Neutrophil (primary cell): ENCODE measurements around the gene VSTM2L.

Experiments
- H3K27ac ChIP-seq: fragments of 200-600 bp; sonication (generic); 2 replicates; pipeline ENCODE4 v1.5.1; 2016; ENCODE audit warnings: mild to moderate bottlenecking, moderate library complexity
- H3K27me3 ChIP-seq: fragments of 200-600 bp; sonication (generic); 2 replicates; pipeline ENCODE4 v1.6.0; 2016; ENCODE audit warnings: mild to moderate bottlenecking
- H3K36me3 ChIP-seq: fragments of 200-600 bp; sonication (generic); 2 replicates; pipeline ENCODE4 v1.5.1; 2017
- H3K4me1 ChIP-seq, 2 experiments: fragments of 200-600 bp in 1 of 2; sonication (generic) in 1 of 2; 1 replicate in 1 of 2; 2 replicates in 1 of 2; pipeline versions ENCODE4 v1.5.1 to v1.6.1; 2013 to 2016; ENCODE audit warnings: low read depth in 1 of 2, low read length in 1 of 2, mild to moderate bottlenecking in 1 of 2, moderate library complexity in 1 of 2; ENCODE audit not compliant: control insufficient read depth in 1 of 2, insufficient read depth in 1 of 2
- H3K4me3 ChIP-seq, 2 experiments: fragments of 200-600 bp in 1 of 2; sonication (generic) in 1 of 2; 1 replicate in 1 of 2; 2 replicates in 1 of 2; pipeline ENCODE4 v1.5.1; 2013 to 2016; ENCODE audit warnings: low read depth in 1 of 2, low read length in 1 of 2, mild to moderate bottlenecking in 1 of 2, moderate library complexity in 1 of 2
- H3K9me3 ChIP-seq: fragments of 200-600 bp; sonication (generic); 2 replicates; pipeline ENCODE4 v1.5.1; 2016
- TF ChIP-seq, protein P1 (sequence below): fragments of 200-600 bp; sonication (generic); IDR thresholded peaks from 2 replicates; pipeline ENCODE4 v1.5.1; 2016; ENCODE audit warnings: antibody characterized with exemption

Gene VSTM2L

GRCh38 chr20:37886851-37887297, 16.1 kb upstream of the VSTM2L start:
- H3K27ac ChIP-seq: no peak overlapping the region
- no peaks in the 10 kb centered on the region for H3K9me3 ChIP-seq
- no peak overlapping the region for H3K4me3 ChIP-seq
- H3K36me3 ChIP-seq: no peaks in the 10 kb centered on the region
- no peaks in the 10 kb centered on the region for H3K4me1 ChIP-seq
- TF ChIP-seq, protein P1, sequence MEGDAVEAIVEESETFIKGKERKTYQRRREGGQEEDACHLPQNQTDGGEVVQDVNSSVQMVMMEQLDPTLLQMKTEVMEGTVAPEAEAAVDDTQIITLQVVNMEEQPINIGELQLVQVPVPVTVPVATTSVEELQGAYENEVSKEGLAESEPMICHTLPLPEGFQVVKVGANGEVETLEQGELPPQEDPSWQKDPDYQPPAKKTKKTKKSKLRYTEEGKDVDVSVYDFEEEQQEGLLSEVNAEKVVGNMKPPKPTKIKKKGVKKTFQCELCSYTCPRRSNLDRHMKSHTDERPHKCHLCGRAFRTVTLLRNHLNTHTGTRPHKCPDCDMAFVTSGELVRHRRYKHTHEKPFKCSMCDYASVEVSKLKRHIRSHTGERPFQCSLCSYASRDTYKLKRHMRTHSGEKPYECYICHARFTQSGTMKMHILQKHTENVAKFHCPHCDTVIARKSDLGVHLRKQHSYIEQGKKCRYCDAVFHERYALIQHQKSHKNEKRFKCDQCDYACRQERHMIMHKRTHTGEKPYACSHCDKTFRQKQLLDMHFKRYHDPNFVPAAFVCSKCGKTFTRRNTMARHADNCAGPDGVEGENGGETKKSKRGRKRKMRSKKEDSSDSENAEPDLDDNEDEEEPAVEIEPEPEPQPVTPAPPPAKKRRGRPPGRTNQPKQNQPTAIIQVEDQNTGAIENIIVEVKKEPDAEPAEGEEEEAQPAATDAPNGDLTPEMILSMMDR: no peak
- H3K27me3 ChIP-seq: no peaks in the 10 kb centered on the region

DNA sequence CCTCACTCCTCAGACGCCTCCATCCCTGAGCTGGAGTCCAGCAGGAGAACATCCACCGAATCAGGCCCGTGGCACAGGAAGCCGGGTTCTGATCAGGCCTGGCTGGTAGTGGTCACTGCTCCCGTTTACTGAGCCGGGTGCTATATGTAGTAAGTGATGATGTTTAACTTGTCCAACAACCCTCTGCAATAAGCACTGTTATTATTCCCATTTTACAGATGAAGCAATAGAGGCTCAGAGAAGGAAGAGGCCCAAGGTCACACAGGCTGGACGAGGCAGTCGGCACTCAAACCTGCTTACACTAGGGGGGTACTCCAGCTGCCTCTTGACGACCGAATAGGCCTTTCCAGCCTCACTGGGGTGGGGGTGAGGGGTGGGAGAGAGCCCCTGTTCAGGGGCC, 14.3 kb upstream of the VSTM2L start:
- no peaks in the 10 kb centered on the region for H3K36me3 ChIP-seq
- no peak overlapping the region for H3K27ac ChIP-seq
- H3K9me3 ChIP-seq: no peaks in the 10 kb centered on the region
- H3K4me3 ChIP-seq: no peak overlapping the region
- TF ChIP-seq, protein P1: no peak
- H3K27me3 ChIP-seq: no peaks in the 10 kb centered on the region
- H3K4me1 ChIP-seq: no peaks in the 10 kb centered on the region

DNA sequence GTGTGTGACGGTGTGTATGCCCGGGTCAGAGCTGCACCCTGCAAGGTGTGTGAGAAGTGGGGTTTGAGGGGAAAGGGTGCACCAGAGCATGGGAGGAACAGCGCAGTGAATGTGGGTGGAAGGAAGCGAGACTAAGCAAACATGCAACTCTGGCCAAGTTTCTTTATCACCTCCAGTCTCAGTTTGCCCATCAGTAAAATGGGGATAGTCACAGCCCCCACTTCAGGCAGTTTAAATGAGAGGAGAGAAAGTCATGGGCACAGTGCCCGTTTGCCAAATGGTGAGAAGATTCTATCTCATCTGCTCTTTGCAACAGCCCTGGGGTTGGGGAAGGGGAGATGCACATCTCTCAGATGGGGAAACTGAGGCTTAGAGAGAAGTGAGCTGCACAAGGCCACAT, 12.8 kb upstream of the VSTM2L start:
- Histone ChIP-seq H3K27me3 (no peaks in the 10 kb centered on the region), H3K4me1 (no peaks in the 10 kb centered on the region), H3K27ac (no peak overlapping the region), H3K4me3 (no peak overlapping the region), H3K36me3 (no peaks in the 10 kb centered on the region), H3K9me3 (no peaks in the 10 kb centered on the region)
- TF ChIP-seq, protein P1: no peak

DNA sequence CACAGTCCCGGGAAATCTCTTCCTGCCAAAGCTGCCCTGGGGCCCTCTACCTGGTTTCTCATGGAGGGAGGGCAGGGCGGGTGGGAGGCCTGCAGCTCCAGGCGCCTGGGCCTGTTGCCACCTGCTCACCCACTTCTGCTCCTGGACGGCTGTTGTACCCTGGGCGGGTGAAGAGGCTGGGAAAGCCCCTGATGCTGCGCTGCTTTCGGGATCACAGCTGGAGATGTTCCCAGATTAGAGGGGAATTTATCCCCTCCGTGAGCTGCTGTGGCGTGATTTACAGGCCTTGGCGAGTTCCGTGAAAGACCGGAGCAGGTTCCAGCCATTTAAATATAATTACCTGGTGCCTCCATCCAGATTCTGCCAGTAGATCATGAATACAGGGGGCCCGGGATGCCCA, 12.3 kb upstream of the VSTM2L start:
- Histone ChIP-seq H3K27ac (no peak overlapping the region), H3K36me3 (no peaks in the 10 kb centered on the region), H3K4me3 (no peak overlapping the region), H3K27me3 (no peaks in the 10 kb centered on the region), H3K9me3 (no peaks in the 10 kb centered on the region), H3K4me1 (no peaks in the 10 kb centered on the region)
- TF ChIP-seq, protein P1: no peak

GRCh38 chr20:37892001-37892400, 10.9 kb upstream of the VSTM2L start:
- Histone ChIP-seq H3K36me3 (no peaks in the 10 kb centered on the region), H3K9me3 (no peaks in the 10 kb centered on the region), H3K27me3 (no peaks in the 10 kb centered on the region), H3K4me3 (no peak overlapping the region), H3K4me1 (no peaks in the 10 kb centered on the region), H3K27ac (no peak overlapping the region)
- TF ChIP-seq, protein P1: no peak
